OCI-LY1 (cell line): ENCODE results near the gene CCDC154.

Experiments used
- H2AFZ ChIP-seq: fragments of 200-600 bp; sonication (generic), shearing (Covaris generic); 2 replicates; pipeline ENCODE4 v1.6.0; 2014; ENCODE audit warnings: antibody characterized with exemption, mild to moderate bottlenecking, low read length
- H3F3A ChIP-seq: fragments of 200-600 bp; sonication (generic), shearing (Covaris generic); 2 replicates; pipeline ENCODE4 v1.6.0; 2014; ENCODE audit warnings: mild to moderate bottlenecking, antibody characterized with exemption, low read length, moderate library complexity; ENCODE audit not compliant: insufficient read depth
- H3K27ac ChIP-seq: fragments of 200-600 bp; sonication (generic); 2 replicates; pipeline ENCODE4 v1.5.1; 2014; ENCODE audit warnings: low read length, mixed run types, mild to moderate bottlenecking, low read depth; ENCODE audit not compliant: poor library complexity, severe bottlenecking
- H3K27me3 ChIP-seq: fragments of 200-600 bp; sonication (generic); 2 replicates; pipeline ENCODE4 v1.6.0; 2014; ENCODE audit warnings: antibody characterized with exemption, mild to moderate bottlenecking, low read length, moderate library complexity; ENCODE audit not compliant: insufficient read depth
- H3K36me3 ChIP-seq: fragments of 200-600 bp; sonication (generic); 2 replicates; pipeline ENCODE4 v1.6.1; 2014; ENCODE audit warnings: mild to moderate bottlenecking, antibody characterized with exemption, low read length, moderate library complexity, mixed read lengths; ENCODE audit not compliant: insufficient read depth
- H3K4me1 ChIP-seq: fragments of 200-600 bp; sonication (generic); 2 replicates; pipeline ENCODE4 v1.5.1; 2014; ENCODE audit warnings: mild to moderate bottlenecking, low read length, moderate library complexity; ENCODE audit not compliant: insufficient read depth, severe bottlenecking
- H3K4me2 ChIP-seq: fragments of 200-600 bp; sonication (generic), shearing (Covaris generic); 2 replicates; pipeline ENCODE4 v1.6.1; 2014; ENCODE audit warnings: low read length
- H3K4me3 ChIP-seq: fragments of 200-600 bp; sonication (generic); 2 replicates; pipeline ENCODE4 v1.5.1; 2014; ENCODE audit warnings: low read length, low read depth, mild to moderate bottlenecking, mixed read lengths; ENCODE audit not compliant: poor library complexity, severe bottlenecking
- H3K79me2 ChIP-seq: fragments of 200-600 bp; shearing (Covaris generic); 2 replicates; pipeline ENCODE4 v1.6.1; 2016; ENCODE audit warnings: mixed run types, low read length, mixed read lengths; ENCODE audit not compliant: insufficient read depth
- H3K9ac ChIP-seq: fragments of 200-600 bp; sonication (generic), shearing (Covaris generic); 2 replicates; pipeline ENCODE4 v1.6.1; 2014; ENCODE audit warnings: mild to moderate bottlenecking, low read length, mixed read lengths
- H3K9me2 ChIP-seq: fragments of 200-600 bp; sonication (generic), shearing (Covaris generic); 2 replicates; pipeline ENCODE4 v1.6.1; 2014; ENCODE audit warnings: low read depth, mild to moderate bottlenecking, low read length, mixed read lengths
- H3K9me3 ChIP-seq: fragments of 200-600 bp; shearing (Covaris generic); 2 replicates; pipeline ENCODE4 v1.6.1; 2014; ENCODE audit warnings: low read length, mixed read lengths
- H4K20me1 ChIP-seq: fragments of 200-600 bp; sonication (generic), shearing (Covaris generic); 2 replicates; pipeline ENCODE4 v1.6.0; 2016; ENCODE audit warnings: mild to moderate bottlenecking, low read length; ENCODE audit not compliant: insufficient read depth
- EZH2 ChIP-seq: fragments of 200-600 bp; sonication (generic), shearing (Covaris generic); IDR thresholded peaks from 2 replicates; pipeline ENCODE4 v1.8.0; 2017; ENCODE audit warnings: borderline replicate concordance, mixed run types, mild to moderate bottlenecking, antibody characterized with exemption, low read length, moderate library complexity, mixed read lengths
- TF ChIP-seq, protein P1 (sequence below): fragments of 200-600 bp; sonication (generic), shearing (Covaris generic); IDR thresholded peaks from 2 replicates; pipeline ENCODE4 v1.5.1; 2017; ENCODE audit warnings: mild to moderate bottlenecking, antibody characterized with exemption, low read length, moderate library complexity, mixed read lengths

The CCDC154 gene

GRCh38 chr16:1458336-1458976 lies 14.1 kb upstream of the CCDC154 start:
- Histone ChIP-seq H3K9me2 (no peaks in the 10 kb centered on the region), H3K9me3 (no peaks in the 10 kb centered on the region), H3K9ac (no peak overlapping the region), H4K20me1 (no peaks in the 10 kb centered on the region), H3K36me3 (peaks cover 28% of the 10 kb centered on the region), H3K79me2 (no peaks in the 10 kb centered on the region), H3K27me3 (no peaks in the 10 kb centered on the region), H3K27ac (no peak overlapping the region), H3K4me1 (no peaks in the 10 kb centered on the region), H3F3A (no peaks in the 10 kb centered on the region), H3K4me3 (no peak overlapping the region), H2AFZ (no peak overlapping the region), H3K4me2 (no peak overlapping the region)
- TF ChIP-seq, protein P1, sequence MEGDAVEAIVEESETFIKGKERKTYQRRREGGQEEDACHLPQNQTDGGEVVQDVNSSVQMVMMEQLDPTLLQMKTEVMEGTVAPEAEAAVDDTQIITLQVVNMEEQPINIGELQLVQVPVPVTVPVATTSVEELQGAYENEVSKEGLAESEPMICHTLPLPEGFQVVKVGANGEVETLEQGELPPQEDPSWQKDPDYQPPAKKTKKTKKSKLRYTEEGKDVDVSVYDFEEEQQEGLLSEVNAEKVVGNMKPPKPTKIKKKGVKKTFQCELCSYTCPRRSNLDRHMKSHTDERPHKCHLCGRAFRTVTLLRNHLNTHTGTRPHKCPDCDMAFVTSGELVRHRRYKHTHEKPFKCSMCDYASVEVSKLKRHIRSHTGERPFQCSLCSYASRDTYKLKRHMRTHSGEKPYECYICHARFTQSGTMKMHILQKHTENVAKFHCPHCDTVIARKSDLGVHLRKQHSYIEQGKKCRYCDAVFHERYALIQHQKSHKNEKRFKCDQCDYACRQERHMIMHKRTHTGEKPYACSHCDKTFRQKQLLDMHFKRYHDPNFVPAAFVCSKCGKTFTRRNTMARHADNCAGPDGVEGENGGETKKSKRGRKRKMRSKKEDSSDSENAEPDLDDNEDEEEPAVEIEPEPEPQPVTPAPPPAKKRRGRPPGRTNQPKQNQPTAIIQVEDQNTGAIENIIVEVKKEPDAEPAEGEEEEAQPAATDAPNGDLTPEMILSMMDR: no peak
- TF ChIP-seq EZH2: no peak

DNA sequence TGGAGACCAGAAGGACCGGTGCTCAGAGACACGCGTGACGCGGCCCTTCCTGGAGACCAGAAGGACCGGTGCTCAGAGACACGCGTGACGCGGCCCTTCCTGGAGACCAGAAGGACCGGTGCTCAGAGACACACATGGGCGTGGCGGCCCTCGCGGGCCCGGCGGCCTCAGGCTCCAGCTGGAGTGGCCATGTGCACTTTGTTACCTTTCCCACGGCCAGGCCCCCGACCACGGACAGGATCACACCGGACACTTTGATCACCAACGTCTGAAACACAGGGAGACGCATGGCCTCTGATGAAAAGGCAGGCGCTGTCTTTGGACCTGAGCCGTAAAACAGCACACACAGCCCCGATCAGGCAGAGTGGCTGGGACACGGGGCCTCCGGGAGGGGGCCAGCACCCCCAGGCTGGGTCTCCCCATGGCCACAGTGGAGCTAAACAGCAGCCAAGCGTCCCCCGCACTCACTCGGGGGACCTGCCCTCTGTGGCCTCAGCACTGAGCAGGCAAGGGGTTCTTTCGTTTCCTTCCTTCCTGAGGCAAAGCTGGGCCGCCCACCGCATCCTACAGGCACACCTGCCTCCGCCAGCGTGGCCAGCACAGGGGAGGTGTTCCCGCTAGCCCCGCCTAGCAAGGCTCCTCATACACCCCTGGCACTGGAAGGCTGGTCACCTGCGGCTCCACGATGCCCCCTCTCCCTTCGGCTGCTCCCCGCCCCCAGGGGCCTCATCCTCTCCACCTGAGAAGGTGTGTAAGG lies 13.3 kb upstream of the CCDC154 start:
- Histone ChIP-seq H3K9ac (no peak overlapping the region), H3K36me3 (peaks cover 31% of the 10 kb centered on the region), H3K9me2 (no peaks in the 10 kb centered on the region), H3K4me2 (no peak overlapping the region), H3K4me3 (no peak overlapping the region), H3K79me2 (no peaks in the 10 kb centered on the region), H3K9me3 (no peaks in the 10 kb centered on the region), H4K20me1 (no peaks in the 10 kb centered on the region), H3F3A (no peaks in the 10 kb centered on the region), H2AFZ (no peak overlapping the region), H3K27ac (no peak overlapping the region), H3K4me1 (no peaks in the 10 kb centered on the region), H3K27me3 (no peaks in the 10 kb centered on the region)
- TF ChIP-seq, protein P1: no peak
- TF ChIP-seq EZH2: no peak

DNA sequence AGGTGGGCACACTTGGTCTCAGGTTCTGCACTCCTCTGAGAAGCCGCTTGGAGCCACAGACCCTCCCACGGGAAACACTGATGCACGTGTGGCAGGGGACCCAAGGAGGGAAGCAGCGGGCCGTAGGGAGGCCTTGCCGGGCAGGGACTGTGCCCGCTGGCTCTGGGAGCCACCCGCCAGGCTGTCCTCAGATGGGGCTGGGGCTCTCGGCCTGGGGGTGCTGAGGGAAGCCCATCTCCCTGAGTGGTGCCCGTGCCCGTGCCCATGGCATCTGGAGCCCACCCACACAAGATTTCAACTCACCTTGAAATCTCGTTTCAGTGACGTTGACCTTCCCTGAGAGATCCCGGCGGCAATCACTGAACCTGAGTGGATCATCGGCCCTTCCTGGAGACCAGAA lies 12.6 kb upstream of the CCDC154 start:
- Histone ChIP-seq H2AFZ (no peak overlapping the region), H3K9me2 (no peaks in the 10 kb centered on the region), H3K4me3 (no peak overlapping the region), H3K9ac (no peak overlapping the region), H3K4me2 (no peak overlapping the region), H3K27ac (no peak overlapping the region), H3K79me2 (no peaks in the 10 kb centered on the region), H3K4me1 (no peaks in the 10 kb centered on the region), H4K20me1 (no peaks in the 10 kb centered on the region), H3K27me3 (no peaks in the 10 kb centered on the region), H3F3A (no peaks in the 10 kb centered on the region), H3K9me3 (no peaks in the 10 kb centered on the region), H3K36me3 (peaks cover 31% of the 10 kb centered on the region)
- TF ChIP-seq, protein P1: no peak
- TF ChIP-seq EZH2: no peak
